ENCODE data around the gene PCBP3. TPM values are rescaled to one million over a fixed set of nuclear protein-coding genes. Genes with fewer than 3 reads are reported as not detected.

The PCBP3 gene
- total RNA-seq, 1 donor from 2014 or later: 3.8 TPM

- H3K4me3 ChIP-seq: no peak overlapping the region
- no peaks in the 10 kb centered on the region for H3K27me3 ChIP-seq
- no peaks in the 10 kb centered on the region for H3K36me3 ChIP-seq
- H3K9me3 ChIP-seq: no peaks in the 10 kb centered on the region
- H3K4me1 ChIP-seq: no peaks in the 10 kb centered on the region
- DNase-seq (no peak), ATAC-seq (no peak)
- no peak overlapping the region for H3K27ac ChIP-seq
- intact Hi-C loops (cut with DNase I): no loop called here
- TF ChIP-seq CTCF (IDR thresholded peaks at IDR 0.05): no peak
Observed at GRCh38 chr21:45935628-45936027, 292.1 kb downstream of the PCBP3 start.

GRCh38 chr21:45937721-45938452 lies 294.4 kb downstream of the PCBP3 start:
- Histone ChIP-seq H3K4me1 (no peaks in the 10 kb centered on the region), H3K9me3 (no peaks in the 10 kb centered on the region), H3K27me3 (peaks cover 4% of the 10 kb centered on the region), H3K36me3 (no peaks in the 10 kb centered on the region), H3K27ac (no peak overlapping the region), H3K4me3 (no peak overlapping the region)
- no peak for DNase-seq
- no peak for ATAC-seq
- intact Hi-C loops (cut with DNase I): no loop called here
- no peak for TF ChIP-seq CTCF (IDR thresholded peaks at IDR 0.05)

- Histone ChIP-seq H3K36me3 (no peaks in the 10 kb centered on the region), H3K27me3 (peaks cover 4% of the 10 kb centered on the region), H3K27ac (no peak overlapping the region), H3K9me3 (no peaks in the 10 kb centered on the region), H3K4me1 (no peaks in the 10 kb centered on the region), H3K4me3 (no peak overlapping the region)
- TF ChIP-seq CTCF (IDR thresholded peaks at IDR 0.05): no peak
- ATAC-seq (no peak), DNase-seq (no peak)
- intact Hi-C loops (cut with DNase I): no loop called here
Observed at GRCh38 chr21:45938453-45938755, 294.9 kb downstream of the PCBP3 start.

- no peak overlapping the region for H3K4me3 ChIP-seq
- DNase-seq: no peak
- TF ChIP-seq CTCF (IDR thresholded peaks at IDR 0.05): no peak
- no peak for ATAC-seq
- H3K27me3 ChIP-seq: peaks cover 4% of the 10 kb centered on the region
- H3K27ac ChIP-seq: no peak overlapping the region
- no peaks in the 10 kb centered on the region for H3K9me3 ChIP-seq
- intact Hi-C loops (cut with DNase I): no loop called here
- H3K36me3 ChIP-seq: no peaks in the 10 kb centered on the region
- no peaks in the 10 kb centered on the region for H3K4me1 ChIP-seq
Observed at GRCh38 chr21:45938811-45939520, 295.4 kb downstream of the PCBP3 start.

- no peak overlapping the region for H3K27ac ChIP-seq
- no peak for TF ChIP-seq CTCF (IDR thresholded peaks at IDR 0.05)
- intact Hi-C loops (cut with DNase I): no loop called here
- H3K4me1 ChIP-seq: no peaks in the 10 kb centered on the region
- H3K9me3 ChIP-seq: no peaks in the 10 kb centered on the region
- DNase-seq (no peak), ATAC-seq (no peak)
- no peak overlapping the region for H3K4me3 ChIP-seq
- H3K36me3 ChIP-seq: no peaks in the 10 kb centered on the region
- peaks cover 4% of the 10 kb centered on the region for H3K27me3 ChIP-seq
Observed at GRCh38 chr21:45939521-45940045, 296.1 kb downstream of the PCBP3 start.
